CD4-positive, alpha-beta T cell treated with Interleukin-15 for 4 hours (primary cell): ENCODE measurements around the gene UCP1.
A peak's percentile ranks its signal among the peaks of the same experiment; 100 is the strongest.
"Not testable (repeated sequence)": the region's sequence is repeated elsewhere in the genome, so short reads cannot be mapped to it uniquely, and the experiment has no call there.

Experiments
- DNase-seq: peaks from one replicate; pipeline ENCODE4 v3.0.0-alpha.2; 2020; ENCODE audit warnings: low spot score

Gene UCP1

GRCh38 chr4:140533951-140534480, 34.7 kb downstream of the UCP1 start:
- no peak for DNase-seq

DNA sequence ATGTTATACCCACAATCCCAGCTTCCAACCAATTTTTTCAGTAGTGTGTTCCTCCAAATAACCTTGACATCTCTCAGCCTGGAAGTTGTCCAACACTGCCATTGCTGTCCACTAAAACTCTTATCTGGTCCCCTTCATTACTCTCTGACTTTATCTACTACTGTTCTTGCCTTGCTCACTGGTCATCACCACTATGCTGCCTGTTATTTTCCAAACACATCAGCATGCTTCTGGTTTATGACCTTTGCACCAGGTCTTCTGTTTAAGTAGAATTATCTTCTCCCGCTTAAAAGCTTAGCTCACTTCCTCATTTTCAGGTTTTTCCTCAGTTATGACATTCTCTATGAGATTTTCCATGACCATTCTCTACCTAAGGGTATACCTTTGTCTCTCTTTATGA, 39.3 kb downstream of the UCP1 start:
- no peak for DNase-seq

DNA sequence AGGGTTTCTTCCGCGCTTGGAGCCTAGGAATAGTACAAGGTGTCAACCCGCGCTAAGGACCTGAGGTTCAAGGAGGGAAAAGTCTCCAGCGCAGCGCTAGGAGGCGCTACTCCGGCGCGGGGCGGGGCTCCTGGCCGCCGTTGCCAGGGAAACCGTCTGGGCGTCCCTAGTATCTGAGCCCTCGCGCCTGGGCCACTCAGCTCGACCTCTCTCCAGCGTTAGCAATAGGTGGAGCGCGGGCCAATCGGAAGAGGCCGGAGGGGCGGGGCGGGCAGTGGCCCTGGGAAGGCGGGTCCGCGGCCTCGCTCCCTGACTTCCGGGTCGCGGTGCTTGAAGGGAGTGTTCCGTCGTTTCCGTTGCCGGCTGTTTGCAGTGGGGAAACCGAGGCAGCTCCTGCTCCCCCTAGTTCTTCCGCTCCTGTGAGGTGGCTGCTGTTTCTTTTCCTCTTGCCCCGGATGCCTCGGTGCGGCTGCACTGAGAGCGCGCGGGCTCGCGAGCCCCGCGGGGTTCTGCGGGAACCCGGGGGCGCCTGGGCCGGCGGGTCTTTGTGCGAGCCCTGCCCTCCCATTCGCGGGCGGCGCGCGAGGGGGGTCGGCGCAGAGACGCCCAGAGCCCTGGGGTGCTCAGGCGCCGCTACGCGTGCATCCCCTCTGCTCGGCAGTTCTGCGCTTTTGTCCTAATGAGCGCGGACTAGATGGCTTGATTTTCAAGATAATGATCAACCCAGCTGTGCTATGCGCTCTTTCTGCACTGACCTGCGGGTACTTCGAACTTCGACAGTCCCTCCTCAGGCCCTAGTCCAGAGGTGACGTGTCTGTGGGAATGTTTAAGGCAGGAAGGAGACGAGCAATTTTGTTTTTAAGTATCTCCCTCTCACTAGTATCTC, 44.7 kb downstream of the UCP1 start, which contains the start of gene ELMOD2:
Gene ELMOD2 (plus strand): TSS at position 312 of the 886 bp plus-strand sequence. CDS start 1,261 bp downstream, outside the sequence.
- peak; percentile 97 for DNase-seq

DNA sequence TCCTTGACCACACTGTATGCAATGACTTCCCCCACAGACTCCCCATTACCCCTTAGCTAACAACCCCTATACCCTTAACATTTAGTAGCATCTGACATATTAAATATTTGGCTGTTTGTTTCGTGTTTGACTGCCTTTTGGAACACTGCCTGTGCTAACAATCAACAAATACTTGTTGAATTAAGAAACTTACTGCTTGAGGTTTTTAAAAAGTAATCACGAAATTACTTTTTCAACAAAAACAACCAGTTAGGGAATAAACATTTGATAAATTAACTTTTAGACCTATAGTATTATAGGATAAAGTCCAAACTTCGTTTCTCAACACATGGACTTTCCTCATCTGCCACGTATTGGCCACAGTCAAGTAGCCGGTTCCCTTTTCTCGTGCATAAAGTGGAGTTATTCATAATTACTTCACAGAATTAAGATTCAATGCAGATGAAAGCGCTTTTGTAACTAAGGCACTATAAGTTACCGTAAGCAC, 45.3 kb downstream of the UCP1 start:
- no peak for DNase-seq

- DNase-seq: no peak
Observed at GRCh38 chr4:140515423-140515822, 53.3 kb downstream of the UCP1 start.

DNA sequence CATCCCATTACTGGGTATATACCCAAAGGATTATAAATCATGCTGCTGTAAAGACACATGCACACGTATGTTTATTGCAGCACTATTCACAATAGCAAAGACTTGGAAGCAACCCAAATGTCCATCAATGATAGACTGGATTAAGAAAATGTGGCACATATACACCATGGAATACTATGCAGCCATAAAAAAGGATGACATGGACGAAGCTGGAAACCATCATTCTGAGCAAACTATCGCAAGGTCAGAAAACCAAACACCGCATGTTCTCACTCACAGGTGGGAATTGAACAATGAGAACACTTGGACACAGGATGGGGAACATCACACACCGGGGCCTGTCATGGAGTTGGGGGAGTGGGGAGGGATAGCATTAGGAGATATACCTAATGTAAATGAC, 55.0 kb downstream of the UCP1 start:
- DNase-seq: not testable (repeated sequence)
